HEK293T (cell line): ENCODE results near the gene MID1.

ENCODE experiments used
- ARNT ChIP-seq: fragments of 450-650 bp; IDR thresholded peaks from 2 replicates; pipeline ENCODE4 v1.6.1; 2017; ENCODE audit warnings: mild to moderate bottlenecking
- ELF4 ChIP-seq: fragments of 450-650 bp; IDR thresholded peaks from 2 replicates; pipeline ENCODE4 v1.6.1; 2017; ENCODE audit warnings: antibody characterized with exemption
- FOXM1 ChIP-seq: fragments of 450-650 bp; IDR thresholded peaks from 2 replicates; pipeline ENCODE4 v1.6.1; 2017; ENCODE audit warnings: mild to moderate bottlenecking, borderline replicate concordance
- LEF1 ChIP-seq: fragments of 450-650 bp; IDR thresholded peaks from 2 replicates; pipeline ENCODE4 v1.6.1; 2017; ENCODE audit warnings: mild to moderate bottlenecking, borderline replicate concordance
- NFRKB ChIP-seq: fragments of 450-650 bp; IDR thresholded peaks from 2 replicates; pipeline ENCODE4 v1.6.1; 2016; ENCODE audit warnings: mild to moderate bottlenecking, moderate library complexity
- SP1 ChIP-seq: fragments of 450-650 bp; IDR thresholded peaks from 2 replicates; pipeline ENCODE4 v1.6.1; 2017
- SUZ12 ChIP-seq: fragments of 450-650 bp; IDR thresholded peaks from 2 replicates; pipeline ENCODE4 v1.6.1; 2016; ENCODE audit warnings: mild to moderate bottlenecking

DNA sequence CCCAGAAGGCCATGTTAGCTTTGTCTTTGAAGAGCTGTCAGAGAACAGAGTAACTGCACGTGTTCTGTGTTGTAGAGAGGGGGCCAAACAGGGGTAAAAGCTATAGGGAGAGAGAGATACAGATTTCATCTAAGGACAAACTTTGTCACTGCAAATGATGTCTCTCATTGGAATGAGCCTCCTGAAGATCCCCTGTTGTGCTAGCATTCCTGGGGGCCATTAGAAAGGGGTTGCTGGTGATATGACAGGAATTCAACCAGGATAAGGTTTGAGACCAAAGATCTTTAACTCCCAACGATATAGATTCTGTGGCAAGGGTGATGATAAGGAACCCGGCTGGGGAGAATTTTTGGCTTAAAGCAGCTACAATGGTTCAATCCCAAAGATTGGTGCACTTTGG lies 16.8 kb downstream of the MID1 start:
- TF ChIP-seq SP1 (no peak), SUZ12 (no peak), NFRKB (no peak), LEF1 (no peak), ARNT (no peak), FOXM1 (no peak), ELF4 (no peak)
